ENCODE data around the gene CRIM1. TPM values are rescaled to one million over a fixed set of nuclear protein-coding genes. Genes with fewer than 3 reads are reported as not detected.

Gene CRIM1
- total RNA-seq, 1 experiment from 2014 or later: 27.6 TPM

GRCh38 chr2:36483290-36483689, 127.7 kb downstream of the CRIM1 start:
- H3K4me1 ChIP-seq (ENCODE audit: insufficient read depth, low read length): peaks cover 2% of the 10 kb centered on the region; the same call in 1 of the 2 replicates
- H3K27ac ChIP-seq (ENCODE audit: insufficient read length, low read depth, low read length): no peak overlapping the region
- no peaks in the 10 kb centered on the region for H3K23me2 ChIP-seq (ENCODE audit: insufficient read length, low read depth, low read length, poor library complexity, severe bottlenecking)
- Mint-ChIP-seq H3K4me3 (no peak overlapping the region), H3K27me3 (ENCODE audit: low read depth) (no peaks in the 10 kb centered on the region), H3K36me3 (ENCODE audit: insufficient read depth in 1 of 3, low read depth in 3 of 3) (peaks cover 14 to 57% (median 31%) of the 10 kb centered on the region in 3 experiments), H3K4me1 (peaks cover 5 to 13% of the 10 kb centered on the region in 2 experiments; a peak in 3 of 4 replicates), H3K27ac (no peak overlapping the region; a peak in 1 of 7 replicates), H3K9me3 (no peaks in the 10 kb centered on the region)
- no peak overlapping the region for H3T11ph ChIP-seq (ENCODE audit: low read length)
- no peak overlapping the region for H2AK5ac ChIP-seq (ENCODE audit: insufficient read length, low read length)
- no peak overlapping the region for H3K14ac ChIP-seq (ENCODE audit: insufficient read depth, low read length)
- H4K20me1 ChIP-seq (ENCODE audit: control insufficient read depth, insufficient read depth, insufficient read length): no peaks in the 10 kb centered on the region
- no peak for TF ChIP-seq CTCF (conservative IDR thresholded peaks at IDR 0.05)
- WGBS (ENCODE audit: extremely low coverage, insufficient read length, low lambda C conversion rate): no CpG with 5 or more reads among the region's 4 CpGs
- no peak overlapping the region for H2BK12ac ChIP-seq (ENCODE audit: insufficient read length, low read depth, low read length)
- no peak for DNase-seq
- H3K4ac ChIP-seq (ENCODE audit: low read depth, low read length): no peak overlapping the region
- H3K23ac ChIP-seq (ENCODE audit: insufficient read length, low read depth, low read length): no peak overlapping the region
- no peak overlapping the region for H2BK15ac ChIP-seq (ENCODE audit: low read depth, low read length)
- no peak overlapping the region for H4K5ac ChIP-seq (ENCODE audit: insufficient read length, low read depth, low read length)
- no peaks in the 10 kb centered on the region for H3K27me3 ChIP-seq (ENCODE audit: insufficient read depth, low read length)
- H3K9me3 ChIP-seq (ENCODE audit: control insufficient read depth, low read depth, low read length): no peaks in the 10 kb centered on the region
- no peak overlapping the region for H3K18ac ChIP-seq (ENCODE audit: insufficient read length, low read depth, low read length)
- H2AFZ ChIP-seq (ENCODE audit: low read length): no peak overlapping the region
- no peak overlapping the region for H3K4me2 ChIP-seq (ENCODE audit: insufficient read depth, insufficient read length, low read length)
- H3K79me2 ChIP-seq (ENCODE audit: insufficient read depth, low read length): no peaks in the 10 kb centered on the region
- H3K56ac ChIP-seq (ENCODE audit: insufficient read length, low read depth, low read length): no peak overlapping the region
- no peak overlapping the region for H4K8ac ChIP-seq (replicated peaks; ENCODE audit: insufficient read length, low read depth, low read length)
- H2BK120ac ChIP-seq (ENCODE audit: low read depth, low read length, poor library complexity, severe bottlenecking): no peak overlapping the region
- H3K9ac ChIP-seq (ENCODE audit: extremely low read depth, insufficient read length, low read length): no peak overlapping the region
- no peak overlapping the region for H2BK5ac ChIP-seq (ENCODE audit: insufficient read length, low read length)
- H2BK20ac ChIP-seq (ENCODE audit: low read depth, low read length, poor library complexity, severe bottlenecking): no peak overlapping the region
- no peak overlapping the region for H4K91ac ChIP-seq (ENCODE audit: insufficient read length, low read depth, low read length)
- no peaks in the 10 kb centered on the region for H3K79me1 ChIP-seq (ENCODE audit: insufficient read depth, low read depth, low read length, poor library complexity, severe bottlenecking)
